Stimulated activated CD4-positive, alpha-beta T cell treated with anti-CD3 and anti-CD28 coated beads, Interleukin-12 subunit alpha, Interleukin-12 subunit beta, amount 100 ng/mL, for 48 hours (primary cell): ENCODE data around the gene SP1.
"Not testable (repeated sequence)": the region's sequence is repeated elsewhere in the genome, so short reads cannot be mapped to it uniquely, and the experiment has no call there.

Experiments
- DNase-seq, 3 donors: peaks; one replicate each; pipeline ENCODE4 v3.0.0-alpha.2; 2020; ENCODE audit warnings: low read depth in 2 of 3, low spot score in 1 of 3

Gene SP1

GRCh38 chr12:53444593-53445325 lies 64.8 kb downstream of the SP1 start:
- not testable (repeated sequence) for DNase-seq

- no peak for DNase-seq
These were observed 71.0 kb downstream of the SP1 start for GRCh38 chr12:53450936-53451335.

- DNase-seq, result peak; percentile 94 to 98 (median 96)
These were observed 71.7 kb downstream of the SP1 start, which contains the start of gene PCBP2 for GRCh38 chr12:53451661-53452158. TSS of gene PCBP2 (plus strand) at chr12:53452102. CDS start at chr12:53454801, 2,699 bp downstream.

GRCh38 chr12:53452159-53453077 lies 72.4 kb downstream of the SP1 start:
- peak; percentile 47 to 59 (median 58) for DNase-seq

- no peak for DNase-seq
These were observed 74.1 kb downstream of the SP1 start for GRCh38 chr12:53453953-53454640.

GRCh38 chr12:53454707-53455106 lies 74.7 kb downstream of the SP1 start:
- no peak for DNase-seq

- no peak for DNase-seq
These were observed 76.8 kb downstream of the SP1 start for GRCh38 chr12:53456654-53457366.

- no peak for DNase-seq
These were observed 79.1 kb downstream of the SP1 start for GRCh38 chr12:53459097-53459496.

- DNase-seq, result no peak
These were observed 81.1 kb downstream of the SP1 start for GRCh38 chr12:53461059-53461458.

- no peak for DNase-seq
These were observed 81.6 kb downstream of the SP1 start for GRCh38 chr12:53461591-53461990.

- DNase-seq, result no peak
These were observed 83.0 kb downstream of the SP1 start for GRCh38 chr12:53462935-53463334.

- DNase-seq, result no peak
These were observed 84.0 kb downstream of the SP1 start for GRCh38 chr12:53463802-53464560.

- no peak for DNase-seq
These were observed 84.9 kb downstream of the SP1 start for GRCh38 chr12:53464685-53465418.

- no peak for DNase-seq
These were observed 85.7 kb downstream of the SP1 start for GRCh38 chr12:53465679-53466078.
